Activated T-cell treated with anti-CD3 and anti-CD28 coated beads, Interleukin-2, amount 50 U/mL, for 72 hours (primary cell): ENCODE measurements around the gene PRKN. TPM values are rescaled to one million over a fixed set of nuclear protein-coding genes. Genes with fewer than 3 reads are reported as not detected.

Experiments used
- ATAC-seq, 2 donors: fragments of 150-1000 bp; cut with Tn5 transposase; replicated peaks in 1 of 2; 2 replicates each; pipeline ENCODE4 v1.10.0; 2021; ENCODE audit warnings: moderate library complexity in 2 of 2, mild to moderate bottlenecking in 1 of 2
- DNase-seq, 2 donors: peaks; one replicate each; pipeline ENCODE4 v3.0.0; 2021 to 2022; ENCODE audit warnings: mixed read lengths in 1 of 2
- H3K27ac Mint-ChIP-seq: one replicate; pipeline ENCODE4 v1.8.0; 2022; ENCODE audit warnings: mild to moderate bottlenecking, moderate library complexity, mixed read lengths
- H3K27me3 Mint-ChIP-seq: one replicate; pipeline ENCODE4 v1.8.0; 2022; ENCODE audit warnings: low read depth, mixed read lengths
- H3K36me3 Mint-ChIP-seq, 2 donors: one replicate each; pipeline ENCODE4 v1.8.0; 2022; ENCODE audit warnings: mixed read lengths in 2 of 2, mild to moderate bottlenecking in 1 of 2; ENCODE audit not compliant: insufficient read depth in 2 of 2
- H3K4me1 Mint-ChIP-seq: one replicate; pipeline ENCODE4 v1.8.0; 2022; ENCODE audit warnings: low read depth, mixed read lengths
- H3K4me3 Mint-ChIP-seq, 2 donors: one replicate each; pipeline ENCODE4 v1.8.0; 2022; ENCODE audit warnings: mild to moderate bottlenecking in 2 of 2, mixed read lengths in 2 of 2, moderate library complexity in 2 of 2
- H3K9me3 Mint-ChIP-seq, 2 donors: one replicate each; pipeline ENCODE4 v1.8.0; 2022; ENCODE audit warnings: mixed read lengths in 2 of 2
- total RNA-seq, 2 donors: library from RNA; stranded (reverse); gene quantifications; one replicate each; pipeline ENCODE4 v1.2.3, GENCODE V29; 2022

PRKN gene
- total RNA-seq, 2 donors from 2014 or later, result 2.5 to 2.8 TPM

DNA sequence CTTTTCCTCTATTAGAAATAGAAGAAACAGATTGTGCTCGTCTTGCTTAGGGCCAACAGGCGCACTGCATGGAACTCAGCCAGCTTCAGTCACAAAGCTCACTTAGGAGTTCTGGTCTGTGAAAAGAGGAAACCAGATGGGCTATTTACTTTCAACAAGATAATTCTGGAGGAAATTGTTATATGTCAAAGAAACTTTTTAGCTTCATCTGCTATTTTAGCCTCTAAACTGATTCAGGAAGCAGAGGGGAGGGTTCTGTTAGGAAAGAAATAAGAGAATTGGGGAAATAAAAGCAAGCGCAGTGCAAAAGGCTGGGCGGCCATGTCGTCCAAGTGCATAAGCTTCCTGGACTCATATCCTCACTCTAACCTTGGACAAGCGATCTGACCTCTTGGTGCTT, 21.3 kb downstream of the PRKN start:
- H3K4me1 Mint-ChIP-seq, result no peaks in the 10 kb centered on the region
- no peak for ATAC-seq
- H3K27me3 Mint-ChIP-seq, result no peaks in the 10 kb centered on the region
- H3K9me3 Mint-ChIP-seq, result peaks cover 0 to 2% of the 10 kb centered on the region in 2 donors
- H3K4me3 Mint-ChIP-seq, result no peak overlapping the region
- no peak overlapping the region for H3K27ac Mint-ChIP-seq
- no peaks in the 10 kb centered on the region for H3K36me3 Mint-ChIP-seq
- no peak for DNase-seq

DNA sequence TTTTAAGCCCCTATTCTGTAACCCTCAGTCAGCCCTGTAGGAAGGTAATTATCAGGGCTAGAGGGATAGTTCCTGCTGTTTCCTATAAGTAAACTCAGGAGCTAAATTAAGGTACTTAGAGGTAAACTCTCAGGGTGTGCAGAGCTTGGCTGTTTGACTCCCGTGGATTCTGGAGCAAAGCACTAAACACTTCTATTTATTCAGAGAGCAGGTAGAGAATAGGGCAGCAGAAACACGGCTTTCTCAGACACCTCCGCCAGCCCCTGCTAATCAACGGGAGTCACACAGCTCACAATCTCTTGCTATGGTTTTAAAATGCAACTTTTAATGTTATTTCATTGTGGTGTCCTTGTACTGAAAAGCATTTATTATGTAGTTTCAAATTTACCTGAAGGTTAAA, 21.8 kb downstream of the PRKN start:
- Mint-ChIP-seq H3K4me1 (no peaks in the 10 kb centered on the region), H3K27ac (no peak overlapping the region), H3K4me3 (no peak overlapping the region), H3K27me3 (no peaks in the 10 kb centered on the region), H3K9me3 (peaks cover 0 to 2% of the 10 kb centered on the region in 2 donors), H3K36me3 (no peaks in the 10 kb centered on the region)
- ATAC-seq (no peak), DNase-seq (no peak)

DNA sequence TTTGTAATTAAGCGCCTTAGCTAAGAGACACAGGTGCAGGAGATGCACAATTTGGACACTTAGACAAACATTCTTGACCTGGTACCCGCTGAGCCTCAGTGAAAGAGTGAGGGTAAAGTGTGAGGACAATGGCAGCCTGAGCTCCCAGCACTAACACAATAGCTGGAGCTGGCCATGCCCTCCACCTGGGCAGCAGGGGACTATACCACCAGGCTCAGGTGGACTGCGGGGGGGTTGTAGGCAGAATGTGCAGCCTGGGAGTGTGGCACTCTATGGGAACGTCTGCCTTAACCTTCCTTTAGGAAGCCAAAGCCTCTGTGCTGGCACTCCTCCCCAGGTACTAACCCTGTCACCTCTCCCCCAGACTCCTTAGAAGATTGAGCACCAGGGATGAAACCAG, 23.6 kb downstream of the PRKN start:
- ATAC-seq (no peak), DNase-seq (no peak)
- no peaks in the 10 kb centered on the region for H3K36me3 Mint-ChIP-seq
- H3K27me3 Mint-ChIP-seq, result no peaks in the 10 kb centered on the region
- peaks cover 0 to 2% of the 10 kb centered on the region in 2 donors for H3K9me3 Mint-ChIP-seq
- H3K27ac Mint-ChIP-seq, result no peak overlapping the region
- no peak overlapping the region for H3K4me3 Mint-ChIP-seq
- no peaks in the 10 kb centered on the region for H3K4me1 Mint-ChIP-seq

DNA sequence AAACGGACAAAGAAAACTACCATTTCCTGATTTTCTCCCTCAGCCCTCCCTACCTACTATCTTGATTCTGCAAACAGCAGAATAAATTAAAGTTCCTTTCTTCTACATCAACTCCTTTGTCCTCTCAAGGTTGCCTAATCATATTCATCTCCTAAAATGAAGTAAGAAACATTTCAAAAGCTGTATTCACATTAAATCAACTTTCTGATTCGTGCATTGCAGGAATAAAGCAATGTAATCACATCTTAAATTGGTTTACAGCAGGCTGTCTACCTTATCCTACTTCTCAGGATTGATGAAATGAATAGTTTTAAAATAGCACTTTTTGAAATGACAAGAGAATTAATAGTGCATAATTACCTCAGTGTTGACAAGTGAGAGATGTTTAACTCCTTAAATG, 25.1 kb downstream of the PRKN start:
- H3K4me3 Mint-ChIP-seq, result no peak overlapping the region
- peaks cover 0 to 2% of the 10 kb centered on the region in 2 donors for H3K9me3 Mint-ChIP-seq
- no peaks in the 10 kb centered on the region for H3K36me3 Mint-ChIP-seq
- no peak overlapping the region for H3K27ac Mint-ChIP-seq
- no peaks in the 10 kb centered on the region for H3K4me1 Mint-ChIP-seq
- ATAC-seq (no peak), DNase-seq (no peak)
- no peaks in the 10 kb centered on the region for H3K27me3 Mint-ChIP-seq

DNA sequence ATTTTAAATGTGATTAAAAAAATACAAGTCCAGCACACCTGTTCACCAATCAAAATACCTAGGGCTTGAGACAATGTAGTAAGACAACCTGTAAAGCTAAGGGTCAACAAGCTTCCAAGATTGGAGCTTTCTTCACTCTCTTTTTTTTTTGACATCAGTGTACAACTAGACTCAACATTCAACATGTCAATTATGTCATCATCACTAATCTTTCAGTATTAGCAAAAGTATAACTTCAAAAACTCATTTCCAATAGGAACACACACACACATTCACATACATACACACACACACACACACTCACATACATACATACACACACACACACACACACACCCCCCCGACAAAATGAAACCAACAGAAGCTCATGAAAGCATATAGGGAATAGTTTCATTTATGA, 26.0 kb downstream of the PRKN start:
- ATAC-seq, result no peak
- Mint-ChIP-seq H3K4me3 (no peak overlapping the region), H3K36me3 (no peaks in the 10 kb centered on the region), H3K9me3 (peaks cover 0 to 2% of the 10 kb centered on the region in 2 donors), H3K4me1 (no peaks in the 10 kb centered on the region), H3K27ac (no peak overlapping the region), H3K27me3 (no peaks in the 10 kb centered on the region)
- no peak for DNase-seq

DNA sequence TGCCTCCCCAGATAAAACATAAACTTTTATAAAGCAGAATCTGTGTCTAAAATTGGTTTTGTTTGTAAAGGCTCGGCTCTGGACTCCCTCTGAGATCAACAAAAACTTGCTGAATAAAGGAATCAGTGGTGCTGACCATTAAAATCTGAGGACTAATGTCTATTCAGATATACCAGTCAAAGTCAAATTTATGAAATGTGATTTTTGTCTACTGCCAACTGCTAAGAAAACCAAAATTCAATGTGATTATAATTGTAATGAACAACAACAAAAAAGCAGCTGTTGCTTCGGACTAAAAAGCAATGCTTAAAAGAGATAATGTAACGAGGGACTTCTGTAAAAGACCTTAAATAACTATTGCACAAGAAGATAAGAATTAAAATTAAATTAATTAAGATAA, 26.6 kb downstream of the PRKN start:
- ATAC-seq (no peak), DNase-seq (no peak)
- H3K9me3 Mint-ChIP-seq, result peaks cover 0 to 2% of the 10 kb centered on the region in 2 donors
- H3K4me3 Mint-ChIP-seq, result no peak overlapping the region
- no peaks in the 10 kb centered on the region for H3K36me3 Mint-ChIP-seq
- H3K4me1 Mint-ChIP-seq, result no peaks in the 10 kb centered on the region
- H3K27me3 Mint-ChIP-seq, result no peaks in the 10 kb centered on the region
- H3K27ac Mint-ChIP-seq, result no peak overlapping the region

DNA sequence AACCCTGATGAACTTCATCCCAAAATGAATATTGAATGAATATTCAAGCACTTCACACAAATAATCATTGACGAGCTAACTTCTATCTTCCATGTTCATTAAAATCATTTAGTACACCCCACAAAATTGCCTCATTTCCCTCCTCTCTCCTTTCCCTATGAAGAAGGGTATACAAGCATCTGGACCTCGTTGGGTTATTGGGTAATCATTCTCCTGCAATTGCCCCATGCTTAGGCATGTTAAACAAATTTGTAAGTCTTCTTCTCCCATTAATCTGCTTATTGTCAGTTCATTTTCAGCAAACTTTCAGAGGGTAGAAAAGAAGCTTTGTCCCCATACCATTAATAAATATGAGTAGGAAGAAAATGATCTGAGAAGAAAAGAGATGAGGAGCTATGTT, 27.6 kb downstream of the PRKN start:
- Mint-ChIP-seq H3K36me3 (no peaks in the 10 kb centered on the region), H3K27me3 (no peaks in the 10 kb centered on the region), H3K4me1 (no peaks in the 10 kb centered on the region), H3K4me3 (no peak overlapping the region), H3K9me3 (peaks cover 0 to 2% of the 10 kb centered on the region in 2 donors), H3K27ac (no peak overlapping the region)
- DNase-seq (no peak), ATAC-seq (no peak)

DNA sequence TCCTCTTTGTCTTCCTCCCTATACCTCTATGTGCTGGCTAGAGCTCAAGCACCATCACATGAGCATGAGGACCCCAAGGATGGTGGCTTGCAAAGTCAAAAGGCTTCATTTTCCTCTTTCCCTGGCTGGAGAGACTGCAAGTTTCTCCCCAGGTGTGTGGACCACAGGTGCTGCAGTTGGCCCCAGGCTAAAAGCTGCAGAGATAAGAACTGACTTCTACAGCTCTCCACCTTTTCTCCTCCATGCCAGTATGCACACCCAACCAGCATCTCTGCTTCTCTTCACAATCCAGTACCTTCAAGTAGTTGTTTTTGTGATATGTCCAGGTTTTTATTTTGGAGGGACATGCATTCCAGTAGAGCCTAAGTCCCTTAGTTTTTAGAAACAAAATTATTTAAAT, 29.1 kb downstream of the PRKN start:
- Mint-ChIP-seq H3K9me3 (peaks cover 0 to 2% of the 10 kb centered on the region in 2 donors), H3K27me3 (no peaks in the 10 kb centered on the region), H3K4me1 (no peaks in the 10 kb centered on the region), H3K27ac (no peak overlapping the region), H3K36me3 (no peaks in the 10 kb centered on the region), H3K4me3 (no peak overlapping the region)
- ATAC-seq (no peak), DNase-seq (no peak)

DNA sequence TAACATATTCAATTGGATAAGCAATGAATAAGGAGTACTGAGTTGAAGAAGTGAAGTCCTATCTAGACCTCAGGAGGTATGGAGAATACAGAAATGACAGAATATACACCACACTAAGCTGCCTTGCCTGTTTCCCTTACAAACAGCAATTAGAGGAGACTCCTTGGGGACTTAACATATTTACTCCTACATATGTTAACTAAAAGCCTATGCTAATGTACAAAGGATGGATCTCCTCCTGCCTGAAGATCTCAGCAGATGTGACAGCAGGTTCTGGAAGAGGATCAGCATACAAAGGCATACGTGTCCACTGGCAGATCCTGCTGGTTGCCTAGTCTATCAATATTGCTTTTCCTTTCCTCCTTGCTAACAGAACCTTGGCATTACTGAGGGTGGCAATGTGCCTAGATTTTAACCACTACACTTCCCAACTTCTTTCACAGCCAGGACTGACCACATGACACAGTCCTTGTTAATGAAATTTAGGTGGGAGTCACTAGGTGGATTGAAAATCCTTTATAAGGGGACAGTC, 29.6 kb downstream of the PRKN start:
- no peak overlapping the region for H3K4me3 Mint-ChIP-seq
- ATAC-seq (no peak), DNase-seq (no peak)
- H3K27me3 Mint-ChIP-seq, result no peaks in the 10 kb centered on the region
- H3K27ac Mint-ChIP-seq, result no peak overlapping the region
- H3K4me1 Mint-ChIP-seq, result no peaks in the 10 kb centered on the region
- H3K36me3 Mint-ChIP-seq, result no peaks in the 10 kb centered on the region
- peaks cover 0 to 2% of the 10 kb centered on the region in 2 donors for H3K9me3 Mint-ChIP-seq

DNA sequence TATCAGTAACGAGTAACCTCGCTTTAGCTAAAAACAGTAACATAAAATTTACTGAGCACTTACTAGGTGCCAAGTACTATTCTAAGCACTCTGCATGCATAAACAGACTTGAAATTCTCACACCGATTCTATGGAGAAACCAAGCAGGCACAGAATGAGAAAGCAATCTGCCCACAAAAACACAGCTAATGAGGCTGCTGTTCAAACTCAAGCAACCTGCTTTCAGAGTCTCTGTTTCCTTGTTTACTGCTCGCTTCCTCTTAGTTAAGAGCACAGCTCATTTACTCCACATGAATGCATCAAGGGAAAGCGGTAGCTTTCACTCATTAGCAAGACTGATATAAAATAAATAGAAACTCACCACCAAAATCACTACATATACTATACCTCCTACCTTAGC, 37.4 kb downstream of the PRKN start:
- H3K36me3 Mint-ChIP-seq, result no peaks in the 10 kb centered on the region
- no peak overlapping the region for H3K4me3 Mint-ChIP-seq
- H3K9me3 Mint-ChIP-seq, result no peaks in the 10 kb centered on the region
- H3K27me3 Mint-ChIP-seq, result no peaks in the 10 kb centered on the region
- H3K27ac Mint-ChIP-seq, result no peak overlapping the region
- ATAC-seq, result no peak
- H3K4me1 Mint-ChIP-seq, result peaks cover 5% of the 10 kb centered on the region
- DNase-seq, result no peak

DNA sequence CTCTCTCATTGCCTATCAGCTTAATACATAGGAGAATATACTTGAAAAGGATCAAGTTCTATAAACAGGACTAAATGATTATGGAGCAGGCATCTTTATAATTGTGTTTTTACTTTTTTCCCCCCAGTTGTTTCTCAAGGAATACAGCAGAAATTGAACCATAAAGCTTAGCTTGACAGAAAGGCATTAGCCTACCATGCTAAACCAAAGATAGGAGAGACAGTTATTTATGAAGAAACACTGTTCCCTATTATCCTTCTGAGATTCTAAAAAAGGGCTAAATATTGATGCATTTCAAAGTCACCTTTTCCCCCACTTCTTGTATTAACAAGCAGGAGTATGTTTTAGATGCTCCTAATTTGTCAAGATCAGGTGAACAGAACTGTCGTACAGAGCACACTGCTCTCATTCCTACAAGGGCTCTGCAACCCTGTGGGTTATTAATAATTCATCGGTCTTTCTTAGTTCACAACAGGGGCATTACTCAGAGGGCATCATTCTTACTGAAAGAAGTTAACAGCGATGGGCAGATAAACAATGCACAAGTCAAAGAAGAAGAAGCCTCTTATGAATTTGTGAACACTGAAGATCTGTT, 38.7 kb downstream of the PRKN start:
- no peaks in the 10 kb centered on the region for H3K9me3 Mint-ChIP-seq
- no peak overlapping the region for H3K4me3 Mint-ChIP-seq
- DNase-seq, result no peak
- no peaks in the 10 kb centered on the region for H3K27me3 Mint-ChIP-seq
- no peak overlapping the region for H3K27ac Mint-ChIP-seq
- H3K36me3 Mint-ChIP-seq, result no peaks in the 10 kb centered on the region
- ATAC-seq, result no peak
- peaks cover 5% of the 10 kb centered on the region for H3K4me1 Mint-ChIP-seq

DNA sequence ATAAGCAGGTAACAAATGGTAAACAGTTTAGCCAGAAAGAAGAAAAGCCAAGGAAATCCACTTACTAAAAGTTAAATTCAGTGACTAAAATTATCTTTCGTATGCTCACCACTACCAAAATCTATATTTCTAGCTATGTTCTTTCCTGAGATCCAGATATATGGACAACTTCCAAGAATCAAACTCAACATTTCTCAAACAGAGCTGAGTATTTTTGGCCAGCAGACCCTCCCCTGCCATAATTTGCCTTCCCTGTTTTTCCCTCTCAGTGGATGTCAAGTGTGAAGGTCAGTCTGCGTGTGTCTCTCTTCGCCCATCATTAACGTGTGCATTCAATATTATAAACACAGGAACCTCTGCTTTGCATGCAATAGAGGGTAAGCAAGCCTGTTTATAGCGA, 42.0 kb downstream of the PRKN start:
- Mint-ChIP-seq H3K4me1 (peaks cover 5% of the 10 kb centered on the region), H3K27me3 (no peaks in the 10 kb centered on the region), H3K4me3 (no peak overlapping the region), H3K9me3 (peaks cover 0 to 1% of the 10 kb centered on the region in 2 donors), H3K36me3 (no peaks in the 10 kb centered on the region), H3K27ac (no peak overlapping the region)
- ATAC-seq, result no peak
- DNase-seq, result no peak

DNA sequence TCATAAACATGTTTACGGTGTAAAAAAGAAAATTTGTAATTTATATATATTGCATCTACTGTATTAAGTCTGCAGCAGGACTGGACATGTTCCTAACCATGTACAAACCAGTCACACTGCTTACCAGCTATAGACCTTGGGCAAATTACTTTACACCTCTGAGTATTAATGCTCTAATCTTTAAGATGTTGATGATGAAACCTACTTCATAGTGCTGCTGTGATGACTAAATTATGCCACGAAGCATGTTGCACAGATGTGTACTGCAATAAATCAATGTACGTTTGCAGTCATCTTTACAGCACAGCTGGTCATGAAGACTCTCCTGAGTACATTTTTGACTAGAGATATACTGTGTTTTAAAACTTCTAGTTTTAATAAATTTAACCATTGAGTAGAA, 42.6 kb downstream of the PRKN start:
- DNase-seq, result no peak
- no peaks in the 10 kb centered on the region for H3K4me1 Mint-ChIP-seq
- no peaks in the 10 kb centered on the region for H3K27me3 Mint-ChIP-seq
- peaks cover 0 to 1% of the 10 kb centered on the region in 2 donors for H3K9me3 Mint-ChIP-seq
- no peak overlapping the region for H3K27ac Mint-ChIP-seq
- no peaks in the 10 kb centered on the region for H3K36me3 Mint-ChIP-seq
- no peak overlapping the region for H3K4me3 Mint-ChIP-seq
- ATAC-seq, result no peak

DNA sequence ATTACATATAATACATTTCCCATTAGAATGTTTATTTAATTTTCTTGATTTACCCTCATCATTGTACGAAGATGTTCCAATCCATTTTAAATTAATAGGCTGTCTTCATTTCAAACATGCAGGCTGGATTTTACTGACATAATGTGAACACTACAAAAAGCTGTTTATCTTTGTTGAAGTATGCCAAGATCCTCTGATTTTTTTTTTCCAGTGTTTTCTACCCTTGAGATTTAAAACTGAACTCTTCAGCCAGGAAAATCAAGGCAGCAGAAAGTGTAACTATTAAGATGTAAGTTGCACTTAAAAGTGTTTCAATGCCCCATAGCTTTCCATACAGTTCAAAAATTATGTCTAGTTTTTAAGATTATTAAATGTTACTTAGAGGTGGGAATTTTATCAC, 43.5 kb downstream of the PRKN start:
- Mint-ChIP-seq H3K9me3 (peaks cover 0 to 1% of the 10 kb centered on the region in 2 donors), H3K4me3 (no peak overlapping the region)
- ATAC-seq, result no peak

More for the DNA sequence above, 43.5 kb downstream of the PRKN start:
- Mint-ChIP-seq H3K27me3 (no peaks in the 10 kb centered on the region), H3K36me3 (no peaks in the 10 kb centered on the region), H3K4me1 (no peaks in the 10 kb centered on the region), H3K27ac (no peak overlapping the region)
- DNase-seq, result no peak
